ENCODE data around the gene PSMC3IP.
A peak's percentile ranks its signal among the peaks of the same experiment; 100 is the strongest.

GRCh38 chr17:42553866-42554249 is 23.7 kb downstream of the PSMC3IP start:
- TF ChIP-seq CTCF (conservative IDR thresholded peaks at IDR 0.05; ENCODE audit: low read depth in 2 of 2) (0 out of 4 replicates have a peak, but pooled peaks of 1 of the 2 experiments have one; percentile 7), POLR2AphosphoS5 (IDR thresholded peaks at IDR 0.05; ENCODE audit: low read depth) (no peak), EZH2phosphoT487 (IDR thresholded peaks at IDR 0.05; ENCODE audit: unreplicated experiment) (no peak), EZH2 (IDR thresholded peaks at IDR 0.05; ENCODE audit: low read depth, unreplicated experiment) (no peak), CREB1 (CRISPR knock-in tag; IDR thresholded peaks at IDR 0.05; ENCODE audit: low read depth) (no peak), JUNB (IDR thresholded peaks at IDR 0.05; ENCODE audit: unreplicated experiment) (no peak), ZNF114 (CRISPR knock-in tag; IDR thresholded peaks at IDR 0.05) (no peak), REST (IDR thresholded peaks at IDR 0.05; ENCODE audit: unreplicated experiment) (no peak), STAT1 (IDR thresholded peaks at IDR 0.05; ENCODE audit: unreplicated experiment) (no peak), ZNF331 (CRISPR knock-in tag; IDR thresholded peaks at IDR 0.05; ENCODE audit: low read depth) (no peak), ETS1 (IDR thresholded peaks at IDR 0.05) (no peak), ZNF462 (CRISPR knock-in tag; IDR thresholded peaks at IDR 0.05) (no peak), NANOG (IDR thresholded peaks at IDR 0.05; ENCODE audit: borderline replicate concordance) (no peak)
